ENCODE data around the gene MYO1F.
"Not testable (repeated sequence)": the region's sequence is repeated elsewhere in the genome, so short reads cannot be mapped to it uniquely, and the experiment has no call there.

MYO1F gene

DNA sequence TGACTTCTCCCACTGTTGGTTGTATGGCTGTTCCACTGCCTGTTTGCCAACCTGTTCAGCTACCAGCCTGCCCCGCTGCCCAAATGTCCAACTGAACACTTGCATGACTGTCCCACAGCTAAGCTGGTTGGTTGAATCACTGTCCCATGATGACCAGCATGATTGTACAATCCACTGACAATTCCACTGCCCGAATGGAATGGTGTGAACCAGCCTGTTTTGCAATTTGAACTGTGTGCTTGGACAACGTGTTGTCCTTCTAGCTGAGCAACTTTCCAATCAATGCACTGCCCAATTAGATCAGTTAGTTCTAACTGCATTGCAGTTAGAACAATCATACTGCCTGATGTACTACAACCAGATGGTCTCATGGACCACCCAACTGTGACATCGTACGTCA lies 24.6 kb upstream of the MYO1F start:
- in situ Hi-C loops (cut with MboI; ENCODE audit: low sequenced_read_pairs), result no loop called here

DNA sequence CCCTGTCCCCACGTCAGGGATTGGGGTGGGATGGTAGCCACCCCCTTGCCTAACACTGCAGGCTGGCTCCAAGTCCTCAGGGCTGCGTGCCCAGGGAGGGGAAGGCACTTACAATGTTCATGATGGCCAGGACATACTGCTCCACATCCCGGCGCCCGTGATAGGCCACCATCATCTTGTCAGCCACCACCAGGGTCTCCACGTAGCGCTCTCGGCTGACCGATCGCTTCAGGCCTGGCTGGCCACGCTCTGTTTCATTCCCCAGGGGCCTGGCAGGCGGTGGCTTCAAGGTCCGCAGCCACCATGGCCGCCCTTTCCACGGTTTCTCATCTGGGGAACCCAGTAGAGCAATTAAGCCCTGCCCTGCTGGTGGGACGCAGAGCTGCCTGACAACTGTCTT lies 23.6 kb upstream of the MYO1F start:
- in situ Hi-C loops (cut with MboI; ENCODE audit: low sequenced_read_pairs), result no loop called here

DNA sequence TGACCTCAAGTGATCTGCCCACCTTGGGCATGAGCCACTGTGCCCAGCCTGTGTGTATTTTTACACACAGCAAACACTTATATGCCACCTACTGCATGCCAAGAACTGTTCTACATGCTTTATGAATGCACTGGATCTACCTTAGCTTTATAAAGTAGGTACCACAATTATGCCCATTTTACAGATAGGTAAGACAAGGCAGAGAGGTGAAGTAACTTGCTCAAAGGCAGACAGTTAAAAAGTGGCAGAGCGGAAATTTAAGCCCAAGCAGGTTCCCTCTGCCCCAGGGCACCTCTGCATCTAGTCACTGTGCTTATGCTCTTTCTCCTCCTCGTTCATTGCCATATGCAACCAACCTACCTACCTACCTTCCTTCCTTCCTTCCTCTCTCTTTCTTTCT lies 22.8 kb upstream of the MYO1F start:
- in situ Hi-C loops (cut with MboI; ENCODE audit: low sequenced_read_pairs), result no loop called here

DNA sequence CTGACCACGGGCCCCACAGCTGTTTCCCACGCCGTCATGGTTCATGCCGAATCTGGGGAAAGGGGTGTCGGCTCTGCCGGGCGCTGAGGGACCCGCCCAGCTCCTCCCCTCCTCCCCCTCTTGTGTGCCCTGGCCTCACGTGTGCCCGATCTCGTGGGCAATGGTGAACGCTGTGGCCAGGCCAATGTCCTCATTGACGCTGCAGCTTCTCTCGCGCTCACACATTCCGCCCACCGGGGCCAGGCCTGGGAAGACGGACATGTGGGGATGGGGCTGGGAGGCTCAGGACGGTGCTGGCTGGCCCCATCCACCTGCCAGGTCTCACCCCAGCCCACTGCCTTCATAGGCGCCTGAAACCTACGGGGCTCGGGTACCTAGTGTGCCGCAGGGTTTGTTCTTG lies 18.9 kb upstream of the MYO1F start:
- in situ Hi-C loops (cut with MboI; ENCODE audit: low sequenced_read_pairs), result loop anchor here (25.0 kb wide), 1 partner anchor 491 kb away; the partner anchor contains the start of gene OR1M1

DNA sequence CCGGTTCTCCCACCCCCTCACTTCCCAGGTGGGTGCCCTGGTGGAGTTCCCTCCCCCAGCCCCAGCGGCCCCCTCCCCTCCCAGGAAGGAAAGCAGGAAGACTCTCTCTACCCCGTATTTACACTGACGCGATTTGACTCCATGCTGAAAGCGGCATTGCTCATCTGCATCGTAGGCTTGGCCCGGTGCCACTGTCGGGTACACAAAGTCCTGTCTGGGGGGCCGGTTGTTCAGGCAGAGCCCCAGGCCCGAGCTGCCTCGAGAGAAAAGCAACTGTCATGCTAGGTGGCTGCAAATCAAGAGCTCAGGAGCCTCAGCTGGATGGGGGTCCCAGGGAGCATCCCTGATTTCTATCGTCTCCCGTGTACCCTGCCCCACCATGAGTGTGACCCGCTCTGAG lies 18.4 kb upstream of the MYO1F start:
- in situ Hi-C loops (cut with MboI; ENCODE audit: low sequenced_read_pairs), result loop anchor here (25.0 kb wide), 1 partner anchor 492 kb away; the partner anchor contains the start of gene OR1M1

DNA sequence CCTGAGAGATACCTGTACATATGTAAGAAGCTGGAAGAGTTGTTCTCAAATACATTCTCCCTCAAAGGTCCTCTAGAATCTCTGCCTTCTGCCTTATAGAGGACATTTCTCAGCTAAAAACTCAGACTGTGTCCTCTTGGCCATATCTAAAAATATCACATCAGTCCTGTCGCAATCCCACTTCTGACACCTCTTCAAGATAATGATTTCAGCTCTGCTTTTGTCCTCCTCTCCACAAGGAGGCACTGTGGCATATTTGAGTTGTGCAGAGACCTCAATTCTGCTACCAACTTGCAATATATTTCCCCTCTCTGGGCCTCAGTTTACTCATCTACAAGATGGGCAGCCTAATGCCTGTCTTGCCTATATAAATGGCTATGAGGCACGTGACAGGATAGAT lies 16.7 kb upstream of the MYO1F start:
- in situ Hi-C loops (cut with MboI; ENCODE audit: low sequenced_read_pairs), result loop anchor here (25.0 kb wide), 1 partner anchor 493 kb away; the partner anchor contains the start of gene OR1M1

DNA sequence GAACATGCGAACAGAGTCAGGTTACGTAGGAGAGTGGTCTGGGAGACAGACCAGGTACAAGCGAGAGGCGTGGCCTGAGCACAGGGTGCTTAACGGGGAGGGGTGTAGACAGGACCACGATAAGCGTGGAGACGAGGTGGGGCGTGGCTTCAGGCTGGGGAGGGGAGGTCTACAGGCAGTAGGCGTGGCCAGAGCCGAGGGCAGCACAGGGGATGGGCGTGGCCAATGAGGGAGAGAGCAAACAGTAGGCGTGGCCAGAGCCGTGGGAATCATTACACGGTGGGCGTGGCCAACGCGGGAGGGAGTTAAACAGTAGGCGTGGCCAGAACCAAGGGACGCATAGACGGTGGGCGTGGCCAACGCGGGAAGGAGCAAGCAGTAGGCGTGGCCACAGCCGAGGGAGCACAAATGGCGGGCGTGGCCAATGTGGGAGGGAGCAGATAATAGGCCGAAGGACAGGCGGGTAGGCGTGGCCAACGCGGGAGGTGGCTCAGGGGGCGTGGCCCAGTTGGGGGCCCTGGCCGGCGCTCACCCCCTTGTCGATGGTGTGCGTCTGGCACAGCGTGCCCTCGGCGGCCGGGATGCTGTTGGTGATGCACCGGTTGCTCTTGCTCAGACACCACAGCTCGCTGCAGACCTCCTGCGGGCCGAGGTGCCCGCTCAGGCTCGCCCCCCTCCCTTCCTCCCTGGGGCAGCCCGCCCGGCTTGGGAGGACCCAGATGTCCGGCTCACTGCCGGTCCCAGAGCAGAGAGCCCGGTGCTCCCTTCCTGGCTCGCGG lies 15.2 kb upstream of the MYO1F start:
- in situ Hi-C loops (cut with MboI; ENCODE audit: low sequenced_read_pairs), result loop anchor here (25.0 kb wide), 1 partner anchor 495 kb away; the partner anchor contains the start of gene OR1M1

DNA sequence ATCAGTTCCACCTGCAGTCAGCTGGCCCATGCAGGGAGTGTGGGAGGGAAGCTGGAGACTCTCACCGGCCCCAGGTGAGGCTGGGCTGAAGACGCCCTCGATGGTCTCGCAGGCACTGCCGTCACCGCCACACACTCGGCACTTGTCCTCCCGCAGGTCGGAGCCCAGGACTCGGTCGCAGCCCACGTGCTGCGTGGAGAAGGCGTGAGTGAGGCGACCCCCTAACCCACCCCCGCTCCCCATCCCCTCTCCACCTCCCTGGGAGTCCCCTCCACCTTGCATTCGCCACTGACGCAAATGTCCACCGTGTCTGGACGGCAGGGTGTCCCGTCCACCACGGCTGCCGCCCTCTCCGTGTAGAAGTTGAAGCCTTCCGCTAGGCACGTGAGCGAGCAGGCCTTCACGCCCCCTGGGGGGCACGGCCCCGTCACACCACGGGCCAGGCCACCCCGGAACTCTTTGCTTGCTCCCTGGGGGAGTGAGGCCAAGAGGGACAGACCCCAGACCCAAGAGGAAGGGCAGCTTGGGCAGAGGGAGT lies 12.0 kb upstream of the MYO1F start:
- in situ Hi-C loops (cut with MboI; ENCODE audit: low sequenced_read_pairs), result loop anchor here (25.0 kb wide), 1 partner anchor 498 kb away; the partner anchor contains the start of gene OR1M1

DNA sequence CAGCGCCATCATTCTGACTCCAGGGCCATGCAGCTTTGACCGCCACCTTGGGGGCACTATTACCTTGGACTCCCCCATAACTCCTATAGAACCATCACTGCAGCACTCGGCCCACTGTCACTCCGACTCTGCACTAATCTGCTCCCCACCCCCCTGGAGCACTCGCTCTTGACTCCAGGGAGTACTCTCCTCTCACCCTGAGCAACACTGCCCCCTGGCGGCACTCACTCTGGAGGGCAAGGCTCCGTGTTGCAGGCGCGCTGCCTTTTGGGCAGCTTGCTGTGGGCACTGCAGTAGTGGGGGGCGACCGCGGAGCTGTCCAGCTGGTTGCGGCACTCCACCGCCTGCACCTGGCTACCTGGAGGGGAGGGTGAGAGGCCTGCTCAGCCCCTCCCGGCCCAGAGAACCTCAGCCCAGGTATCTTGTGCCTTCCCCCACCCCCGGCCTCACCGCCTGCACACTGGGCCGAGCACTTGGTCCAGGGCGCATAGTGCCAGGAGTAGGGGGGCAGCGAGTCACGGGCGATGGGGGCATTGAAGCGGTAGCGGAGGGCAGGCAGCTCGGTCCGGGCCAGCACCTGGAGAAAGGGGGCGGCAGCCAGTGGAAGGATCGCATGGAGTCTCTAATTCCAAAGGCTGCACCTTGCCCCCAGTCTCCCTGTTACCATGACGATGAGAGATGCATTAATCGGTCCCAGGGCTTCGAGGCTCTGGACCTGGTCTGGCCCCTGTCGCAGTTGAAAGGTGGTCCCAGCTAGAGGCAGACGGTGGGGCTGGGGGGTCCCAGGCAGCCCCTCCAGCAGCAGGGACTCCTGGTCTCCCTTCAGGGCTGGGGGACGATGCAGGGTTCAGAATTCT lies 8.9 kb upstream of the MYO1F start:
- in situ Hi-C loops (cut with MboI; ENCODE audit: low sequenced_read_pairs), result loop anchor here (25.0 kb wide), 1 partner anchor 501 kb away; the partner anchor contains the start of gene OR1M1

DNA sequence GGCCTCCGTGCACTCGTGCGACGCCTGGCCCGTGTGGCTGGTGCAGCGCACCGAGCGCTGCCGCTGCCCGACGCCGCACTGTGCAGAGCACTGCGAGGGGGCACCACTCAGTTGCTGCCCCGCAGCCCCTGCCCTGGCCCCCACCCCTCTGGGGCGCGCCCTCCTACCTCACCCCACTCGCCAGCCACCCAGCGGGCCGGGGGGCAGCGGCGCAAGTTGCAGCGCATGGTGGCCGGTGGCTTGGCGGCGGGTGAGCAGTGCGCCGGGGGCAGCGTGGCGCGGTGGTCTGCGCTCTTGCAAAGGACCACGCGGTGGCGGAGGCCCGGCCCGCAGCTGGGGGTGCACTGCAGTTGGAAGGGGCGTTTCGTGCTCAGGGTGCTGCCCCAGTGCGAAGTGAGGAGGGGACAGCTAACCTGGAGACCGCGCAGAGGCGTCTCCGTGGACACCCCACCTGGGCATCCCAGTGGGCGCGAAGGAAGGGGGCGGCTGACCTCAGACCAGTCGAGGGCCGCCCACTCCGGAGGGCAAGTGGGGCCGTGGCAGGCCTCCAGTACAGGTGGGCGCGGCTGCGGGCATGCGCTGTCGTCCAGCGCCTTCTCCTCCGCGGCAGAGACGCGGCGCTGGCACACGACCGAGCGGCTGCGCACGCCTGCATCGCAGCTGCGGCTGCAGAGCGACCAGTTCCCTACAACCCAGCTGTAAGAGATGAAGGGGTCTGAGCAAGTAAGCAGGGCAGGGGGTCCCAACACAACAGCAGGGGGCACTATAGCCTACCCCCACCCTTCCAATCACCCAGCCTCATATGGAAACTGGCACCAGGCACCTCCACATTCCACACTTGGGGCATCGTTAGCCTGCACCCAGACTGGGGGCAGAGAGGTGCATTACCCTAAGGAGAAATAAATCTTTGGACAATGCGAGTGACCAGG lies 8.0 kb upstream of the MYO1F start:
- in situ Hi-C loops (cut with MboI; ENCODE audit: low sequenced_read_pairs), result loop anchor here (25.0 kb wide), 1 partner anchor 502 kb away; the partner anchor contains the start of gene OR1M1

DNA sequence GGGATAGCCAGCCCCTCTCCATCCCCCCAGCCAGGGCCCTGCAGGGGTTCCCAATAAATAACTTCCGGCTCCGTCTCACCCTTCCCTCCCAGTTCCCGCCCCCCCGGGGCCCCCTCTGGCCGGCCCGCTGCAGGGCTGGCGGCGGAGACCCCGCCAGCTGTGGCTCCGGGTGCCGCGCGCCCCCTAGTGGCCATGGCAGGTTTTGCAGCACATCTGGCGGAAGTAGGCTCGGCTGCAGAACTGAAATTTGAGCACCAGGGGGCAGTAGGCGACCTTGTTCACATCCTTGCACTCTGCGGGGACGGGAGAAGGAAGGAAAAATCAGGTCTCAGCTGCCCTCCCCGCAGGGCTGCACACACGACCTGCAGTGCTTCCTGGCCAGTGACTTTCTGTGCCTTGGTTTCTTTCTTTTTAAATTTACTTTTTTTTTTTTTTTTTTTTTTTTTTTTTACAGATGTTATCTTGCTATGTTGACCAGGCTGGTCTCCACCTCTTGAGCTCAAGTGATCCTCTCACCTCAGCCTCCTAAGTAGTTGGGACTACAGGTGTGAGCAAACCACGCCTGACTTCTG lies 3.6 kb upstream of the MYO1F start:
- in situ Hi-C loops (cut with MboI; ENCODE audit: low sequenced_read_pairs), result loop anchor here (25.0 kb wide), 1 partner anchor 507 kb away; the partner anchor contains the start of gene OR1M1

DNA sequence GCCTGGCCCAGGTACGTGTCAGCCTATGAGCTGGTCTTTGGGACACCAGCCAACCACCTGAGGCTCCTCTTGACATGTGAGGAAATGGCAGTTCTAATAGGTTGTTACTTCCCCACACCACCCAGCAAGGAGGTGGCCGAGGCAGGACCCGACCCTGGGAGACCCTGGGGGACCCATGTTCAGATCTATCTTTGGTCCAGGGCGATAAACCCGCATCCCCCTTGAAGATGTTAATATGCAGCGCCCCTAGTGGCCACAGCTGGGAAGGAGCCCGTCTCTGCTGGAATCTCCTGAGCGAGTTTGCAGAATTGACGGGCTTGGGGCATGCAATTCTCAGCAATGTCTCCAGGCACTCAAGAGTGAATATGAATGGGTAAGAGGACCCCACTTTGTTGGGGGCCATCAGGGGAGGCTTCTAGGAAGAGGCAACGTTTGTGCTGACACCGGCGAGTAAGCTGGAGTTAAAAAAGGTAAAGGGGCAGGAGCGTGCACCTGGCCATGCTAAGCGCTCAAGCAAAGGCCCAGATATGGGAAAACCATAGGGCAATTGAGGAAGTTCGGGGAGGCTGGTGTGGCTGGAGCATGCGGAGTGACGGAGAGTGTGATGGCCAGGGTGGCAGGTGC lies 1.5 kb upstream of the MYO1F start:
- in situ Hi-C loops (cut with MboI; ENCODE audit: low sequenced_read_pairs), result loop anchor here (25.0 kb wide), 1 partner anchor 509 kb away; the partner anchor contains the start of gene OR1M1

DNA sequence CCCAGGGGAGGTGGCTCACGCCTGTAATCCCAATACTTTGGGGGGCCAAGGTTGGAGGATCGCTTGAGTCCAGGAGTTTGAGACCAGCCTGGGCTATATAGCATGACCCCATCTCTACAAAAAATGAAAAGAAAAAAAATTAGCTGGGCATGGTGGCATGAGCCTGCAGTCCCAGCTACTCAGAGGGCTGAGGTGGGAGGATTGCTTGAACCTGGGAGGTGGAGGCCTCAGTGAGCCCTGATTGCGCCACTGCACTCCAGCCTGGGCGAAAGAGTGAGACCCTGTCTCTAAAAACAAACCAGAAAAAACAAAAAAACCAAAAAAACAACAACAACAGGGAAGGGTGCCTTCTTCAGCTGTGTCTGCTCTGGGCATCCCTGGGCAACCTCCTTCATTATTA lies 499 bp upstream of the MYO1F start:
- in situ Hi-C loops (cut with MboI; ENCODE audit: low sequenced_read_pairs), result loop anchor here (25.0 kb wide), 1 partner anchor 510 kb away; the partner anchor contains the start of gene OR1M1

DNA sequence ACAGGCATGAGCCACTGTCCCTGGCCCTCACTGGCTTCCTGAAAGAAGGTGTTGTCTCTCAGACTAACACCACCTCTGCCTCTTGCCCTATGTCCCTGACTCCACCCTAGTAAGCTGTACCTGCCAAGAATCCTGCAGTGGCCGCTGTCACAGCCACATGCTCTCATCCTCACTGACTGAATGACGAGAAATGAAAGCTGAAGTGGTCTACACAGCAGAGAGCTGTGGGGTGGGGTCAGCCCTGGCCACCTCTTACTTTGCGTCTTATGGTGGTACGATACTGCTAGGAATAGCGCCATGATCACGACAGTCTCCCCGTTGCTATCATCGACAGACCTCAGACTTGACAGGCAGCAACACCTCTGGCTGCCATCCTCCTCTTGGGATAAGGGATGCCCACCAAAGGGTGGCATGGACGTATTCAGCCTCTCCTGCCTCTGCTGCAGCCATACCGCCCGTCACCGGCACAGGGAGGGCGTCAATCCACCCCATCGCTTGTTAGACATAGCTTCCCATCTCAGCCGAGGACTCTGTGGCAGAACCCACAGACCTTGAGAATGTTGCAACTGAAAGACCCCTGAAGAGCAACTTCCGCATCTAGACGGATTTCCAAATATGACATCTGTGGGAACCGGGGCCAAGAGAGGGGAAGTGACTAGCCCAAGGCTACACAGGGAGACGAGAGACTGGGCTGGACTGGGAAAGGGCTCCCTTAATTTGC lies 809 bp downstream of the MYO1F start:
- in situ Hi-C loops (cut with MboI; ENCODE audit: low sequenced_read_pairs), result loop anchor here (25.0 kb wide), 1 partner anchor 511 kb away; the partner anchor contains the start of gene OR1M1

DNA sequence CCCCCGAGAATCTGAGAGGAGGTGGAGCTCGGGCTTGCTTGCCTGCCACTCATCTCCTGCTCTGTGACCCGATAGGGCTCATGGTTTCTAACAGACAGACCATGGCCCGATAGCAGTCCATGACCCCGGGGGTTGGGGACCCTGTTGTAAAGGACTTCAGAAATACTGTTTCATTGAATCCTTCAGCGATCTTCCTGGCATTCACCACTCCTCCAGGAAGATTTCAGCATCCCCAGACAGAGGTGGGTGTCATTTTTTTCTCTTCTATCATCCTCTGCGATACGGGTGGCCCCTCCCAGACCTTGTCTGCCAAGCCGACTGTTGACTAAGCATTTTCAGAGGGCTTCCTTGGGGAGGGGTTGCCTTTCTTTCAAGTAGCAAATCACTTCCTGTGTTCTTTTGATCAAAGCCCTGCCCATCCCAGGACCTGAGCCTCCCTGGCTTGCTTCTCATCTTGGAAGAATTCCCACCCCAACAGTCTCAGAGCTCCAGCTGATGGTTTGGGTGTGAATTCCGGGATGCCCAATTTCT lies 1.7 kb downstream of the MYO1F start:
- in situ Hi-C loops (cut with MboI; ENCODE audit: low sequenced_read_pairs), result loop anchor here (25.0 kb wide), 1 partner anchor 512 kb away; the partner anchor contains the start of gene OR1M1

DNA sequence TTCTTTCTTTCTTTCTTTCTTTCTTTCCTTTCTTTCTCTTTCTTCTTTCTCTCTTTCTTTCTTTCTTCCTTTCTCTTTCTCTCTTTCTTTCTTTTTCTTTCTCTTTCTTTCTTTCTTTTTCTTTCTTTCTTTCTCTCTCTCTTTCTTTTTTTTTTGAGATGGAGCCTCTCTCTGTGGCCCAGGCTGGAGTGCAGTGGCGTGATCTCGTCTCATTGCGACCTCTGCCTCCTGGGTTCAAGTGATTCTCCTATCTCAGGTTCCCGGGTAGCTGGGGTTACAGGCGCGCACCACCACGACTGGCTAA lies 2.7 kb downstream of the MYO1F start:
- in situ Hi-C loops (cut with MboI; ENCODE audit: low sequenced_read_pairs), result not testable (repeated sequence)

DNA sequence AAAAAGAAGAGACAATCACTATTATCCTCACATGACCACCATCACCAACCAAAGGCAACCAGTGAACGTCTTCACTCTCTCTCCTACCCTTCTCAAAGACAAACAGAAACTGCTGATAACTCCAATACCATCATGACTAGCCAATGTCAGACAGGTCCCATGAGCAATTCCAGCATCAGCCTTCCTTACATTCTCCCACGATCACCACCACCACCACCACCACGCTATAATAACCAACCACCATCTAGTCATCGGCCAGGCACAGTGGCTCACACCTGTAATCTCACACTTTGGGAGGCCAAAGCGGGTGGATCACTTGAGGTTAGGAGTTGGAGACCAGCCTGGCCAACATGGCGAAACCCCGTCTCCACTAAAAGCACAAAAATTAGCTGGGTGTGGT lies 3.9 kb downstream of the MYO1F start:
- in situ Hi-C loops (cut with MboI; ENCODE audit: low sequenced_read_pairs), result no loop called here

DNA sequence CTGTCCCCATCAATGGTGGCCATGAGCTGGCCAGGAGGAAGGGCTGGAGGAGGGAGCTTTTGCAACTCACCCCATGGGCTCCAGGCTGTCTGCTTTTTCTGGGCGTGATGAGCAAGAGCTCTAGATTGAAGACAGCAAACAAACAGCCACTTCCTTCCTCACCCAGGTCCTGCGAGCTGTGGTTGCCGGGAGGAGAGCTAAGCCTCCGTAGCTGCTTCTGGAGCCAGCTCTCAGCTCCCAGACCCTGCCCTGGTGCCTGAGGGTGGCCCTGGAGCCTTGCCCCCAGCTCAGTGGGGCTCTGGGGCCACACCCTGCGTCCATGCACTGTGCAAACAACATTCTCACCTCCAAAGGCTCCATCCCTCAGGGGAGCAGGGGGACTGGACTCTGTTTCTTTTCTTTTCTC lies 6.2 kb downstream of the MYO1F start:
- in situ Hi-C loops (cut with MboI; ENCODE audit: low sequenced_read_pairs), result no loop called here

Measured in HL-60/S4 treated with retinoic acid at 250 ng/mL for 4 days and 3 days (cell line).